Right ventricle myocardium superior (tissue), 1 donor: ENCODE results near the gene UBC. TPM values are rescaled to one million over a fixed set of nuclear protein-coding genes. Genes with fewer than 3 reads are reported as not detected.
"Not testable (repeated sequence)": the region's sequence is repeated elsewhere in the genome, so short reads cannot be mapped to it uniquely, and the experiment has no call there.

Source experiments
- ATAC-seq: fragments of 200-7000 bp; cut with Tn5 transposase; one replicate; pipeline ENCODE4 v1.9.1; 2020; ENCODE audit warnings: mild to moderate bottlenecking; ENCODE audit not compliant: poor library complexity
- DNase-seq: peaks from one replicate; pipeline ENCODE4 v3.0.0-alpha.2; 2020
- intact Hi-C: fragments of 100-400 bp; cut with DNase I; formaldehyde crosslinking; loops from one replicate; pipeline ENCODE4 v1.11.2; 2022
- total RNA-seq: library from RNA; stranded (reverse); fragmentation: NEBNext Ultra II Directional; extraction: Animal tissue kit (Norgen Biotek cat#: 25700); gene quantifications from one replicate; pipeline ENCODE4 v1.2.1, GENCODE V29; 2021
- donor health status: DM: no; HTN: yes; CAD: no; lungs with severe emphysema.

The UBC gene
- total RNA-seq, 1 donor from 2014 or later: 1,120 TPM

DNA sequence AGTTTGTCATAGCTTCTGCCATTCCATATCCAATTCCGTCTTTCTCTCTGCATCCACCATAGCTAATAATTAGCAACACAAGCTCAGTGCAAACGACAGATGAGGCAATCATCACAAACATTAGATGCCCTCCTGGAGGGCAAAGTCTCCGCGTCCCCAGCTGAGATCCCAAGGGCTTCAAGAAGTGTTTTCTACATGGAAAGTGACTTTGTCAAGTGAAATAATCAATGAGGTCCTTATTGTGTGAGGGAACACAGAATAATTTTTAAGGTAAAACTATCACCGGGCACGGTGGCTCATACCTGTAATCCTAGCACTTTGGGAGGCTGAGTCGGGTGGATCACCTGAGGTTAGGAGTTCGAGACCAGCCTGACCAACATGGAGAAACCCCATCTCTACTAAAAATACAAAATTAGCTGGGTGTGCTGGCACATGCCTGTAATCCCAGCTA lies 14.1 kb downstream of the UBC start:
- DNase-seq, ATAC-seq, intact Hi-C loops: not testable (repeated sequence)

DNA sequence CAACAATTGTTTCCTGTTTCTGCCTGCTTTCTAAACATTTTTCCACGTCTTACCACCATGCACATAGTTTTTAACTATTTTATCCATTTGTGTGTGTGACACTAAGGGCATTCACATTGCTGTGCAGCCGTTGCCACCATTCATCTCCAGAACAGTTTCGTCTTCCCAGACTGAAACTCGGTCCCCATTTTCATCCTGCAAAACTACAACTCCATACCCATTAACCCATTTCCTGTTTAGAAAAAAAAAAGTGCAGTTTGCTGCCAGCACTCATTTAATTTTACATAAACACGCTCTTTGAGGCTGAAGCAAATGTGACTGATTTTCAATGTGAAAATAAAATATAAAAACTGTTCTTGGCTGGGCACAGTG lies 15.5 kb downstream of the UBC start:
- intact Hi-C loops: no loop called here

DNA sequence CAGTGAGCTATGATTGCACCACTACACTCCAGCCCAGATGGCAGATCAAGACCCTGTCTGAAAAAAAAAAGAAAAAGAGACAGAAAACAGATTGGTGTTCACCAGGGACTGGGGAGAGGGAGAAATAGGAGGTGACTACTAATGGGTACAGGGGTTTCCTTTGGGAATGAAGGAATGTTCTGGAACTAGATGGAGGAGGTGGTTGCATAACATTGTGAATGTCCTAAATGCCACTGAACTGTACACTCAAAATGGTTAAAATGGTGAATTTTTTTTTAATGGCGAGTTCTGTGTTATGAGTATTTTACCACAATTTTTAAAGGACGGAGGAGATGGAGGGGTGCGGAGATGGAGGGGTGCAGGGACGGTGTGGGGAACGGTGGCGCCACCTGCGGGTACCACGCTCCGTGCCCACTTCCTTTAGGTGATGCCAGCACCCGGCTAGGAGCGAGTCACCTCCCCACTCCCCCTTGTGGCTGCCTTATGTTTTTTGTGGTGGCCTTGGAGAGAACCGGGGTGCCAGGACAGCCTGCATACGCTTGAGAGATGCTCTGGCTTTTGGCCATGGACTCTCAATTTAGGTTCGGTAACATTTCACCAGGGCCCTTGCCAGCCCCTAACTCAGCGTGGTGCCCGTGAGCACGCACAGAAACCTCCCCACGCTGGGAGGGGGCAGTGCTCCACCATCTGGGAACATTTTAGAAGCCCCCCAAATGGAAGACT lies 16.1 kb downstream of the UBC start:
- DNase-seq: peak; percentile 59
- intact Hi-C loops: no loop called here
- ATAC-seq: peak; percentile 76

More for the DNA sequence above, 15.5 kb downstream of the UBC start:
- DNase-seq (no peak), ATAC-seq (no peak)

DNA sequence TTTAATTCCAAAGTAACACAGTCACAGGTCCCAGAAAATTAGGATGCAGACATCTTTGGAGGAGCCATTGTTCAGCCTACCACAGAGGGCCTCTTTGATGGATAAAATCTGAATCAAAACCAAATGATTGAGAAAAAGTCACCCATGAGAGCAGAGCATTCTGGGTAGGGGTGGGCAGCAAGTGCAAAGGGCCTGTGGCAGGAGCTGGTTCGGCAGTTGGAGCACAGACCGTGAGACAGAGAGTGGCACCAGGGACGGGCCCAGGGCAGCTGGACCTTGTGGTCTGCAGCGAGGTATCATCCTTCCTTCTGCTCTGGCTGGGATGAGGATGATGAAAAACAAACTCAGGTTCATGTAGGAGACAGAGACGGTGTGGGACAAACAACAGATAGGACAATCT lies 18.0 kb downstream of the UBC start:
- intact Hi-C loops: no loop called here
- DNase-seq (no peak), ATAC-seq (no peak)

DNA sequence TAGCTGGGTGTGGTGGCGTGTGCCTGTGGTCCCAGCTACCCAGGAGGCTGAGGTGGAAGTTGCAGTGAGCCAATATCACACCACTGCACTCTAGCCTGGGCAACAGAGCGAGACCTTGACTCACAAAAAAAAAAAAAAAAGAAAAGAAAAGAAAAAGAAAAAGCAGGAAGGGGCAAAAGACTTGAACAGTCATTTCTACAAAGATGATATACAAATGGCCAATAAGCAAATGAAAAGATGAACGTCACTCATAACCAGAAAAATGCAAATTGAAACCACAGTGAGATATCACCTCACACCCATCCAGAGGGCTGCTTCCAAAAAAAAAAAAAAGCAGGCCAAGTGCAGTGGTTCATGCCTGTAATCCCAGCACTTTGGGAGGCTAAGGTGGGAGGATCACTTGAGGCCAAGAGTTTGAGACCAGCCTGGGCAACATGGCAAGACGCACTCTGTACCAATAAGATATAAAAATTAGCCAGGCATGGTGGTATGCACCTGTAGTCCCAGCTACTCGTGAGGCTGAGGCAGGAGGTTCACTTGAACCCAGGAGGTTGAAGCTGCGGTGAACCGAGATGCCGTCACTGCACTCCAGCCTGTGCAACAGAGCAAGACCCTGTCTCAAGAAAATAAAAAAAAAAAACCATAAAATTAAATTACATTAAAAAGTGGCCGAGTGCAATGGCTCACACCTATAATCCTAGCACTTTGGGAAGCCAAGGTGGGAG lies 20.5 kb downstream of the UBC start:
- ATAC-seq (no peak), DNase-seq (no peak)
- intact Hi-C loops: no loop called here

DNA sequence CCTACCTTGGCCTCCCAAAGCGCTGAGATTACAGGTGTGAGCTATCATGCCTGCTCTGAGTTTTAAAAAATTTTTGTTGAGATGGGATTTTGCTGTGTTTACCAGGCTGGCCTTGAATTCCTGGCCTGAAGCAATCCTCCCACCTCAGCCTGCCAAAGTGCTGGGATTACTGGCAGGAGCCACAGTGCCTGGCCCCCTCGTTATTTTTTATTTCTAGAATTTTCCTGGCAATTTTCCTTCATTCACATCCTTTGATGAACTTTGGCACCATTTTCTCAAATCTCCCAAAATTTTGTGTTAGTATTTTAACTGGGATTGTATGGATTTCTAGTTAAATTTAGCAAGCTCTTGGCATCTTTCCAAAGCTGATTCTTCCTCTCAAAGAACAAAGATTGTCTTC lies 26.2 kb downstream of the UBC start:
- ATAC-seq (no peak), DNase-seq (no peak)
- intact Hi-C loops: loop anchor here (10.0 kb wide), 1 partner anchor 853 kb away; no protein-coding TSS in a partner anchor

DNA sequence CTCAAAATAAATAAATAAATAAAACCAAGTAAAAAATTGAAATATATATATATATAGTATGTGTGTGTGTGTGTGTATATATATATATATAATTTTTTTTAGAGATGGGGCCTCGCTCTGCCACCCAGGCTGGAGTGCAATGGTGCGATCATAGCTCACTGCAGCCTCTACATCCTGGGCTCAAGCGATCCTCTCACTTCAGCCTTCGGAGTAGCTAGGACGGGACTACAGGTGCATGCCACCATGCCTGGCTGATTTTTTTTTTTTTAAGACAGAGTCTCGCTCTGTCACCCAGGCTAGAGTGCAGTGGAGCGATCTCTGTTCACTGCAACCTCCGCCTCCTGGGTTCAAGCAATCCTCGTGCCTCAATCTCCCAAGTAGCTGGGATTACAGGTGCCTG lies 26.7 kb downstream of the UBC start:
- ATAC-seq: not testable (repeated sequence)
- intact Hi-C loops: loop anchor here (10.0 kb wide), 1 partner anchor 853 kb away; no protein-coding TSS in a partner anchor

DNA sequence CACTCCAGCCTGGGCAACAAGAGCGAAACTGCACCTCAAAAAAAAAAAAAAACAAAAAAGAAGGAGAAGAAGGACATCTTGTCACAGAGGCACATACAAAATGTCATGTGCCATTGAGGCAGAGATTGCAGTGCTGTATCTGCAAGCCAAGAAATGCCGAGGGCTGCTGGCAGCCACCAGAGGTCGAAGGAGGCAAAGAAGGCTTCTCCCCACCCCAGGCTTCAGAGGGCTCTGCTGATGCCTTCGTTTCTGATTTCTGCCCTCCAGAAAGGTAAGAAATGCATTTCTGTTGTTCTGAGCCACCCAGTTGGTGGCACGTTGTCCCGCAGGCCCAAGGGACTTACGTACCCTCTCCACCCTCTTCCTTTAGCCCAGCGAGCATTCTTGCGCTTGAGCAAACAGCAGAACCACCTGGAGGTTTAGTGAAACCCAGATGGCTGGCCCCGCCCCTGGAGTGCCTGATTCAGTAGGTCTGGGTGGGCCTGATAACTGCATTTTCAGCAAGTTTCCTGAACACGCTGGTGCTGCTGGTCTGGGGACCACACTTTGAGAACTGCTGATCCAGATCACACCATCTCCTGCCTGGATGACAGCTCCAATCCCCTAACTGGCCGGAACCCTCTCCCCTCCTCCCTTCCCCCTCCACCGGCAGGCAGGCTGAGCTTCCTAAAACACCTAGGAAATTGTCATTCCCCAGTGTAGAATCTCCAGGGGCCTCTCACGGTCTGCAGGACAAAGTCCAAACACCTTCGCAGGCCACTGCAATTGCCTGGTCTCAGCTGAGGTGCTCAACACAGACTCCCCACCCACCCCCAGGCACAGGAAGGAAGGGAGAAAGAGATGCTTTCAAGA lies 29.6 kb downstream of the UBC start:
- DNase-seq: no peak
- intact Hi-C loops: loop anchor here (10.0 kb wide), 1 partner anchor 850 kb away; no protein-coding TSS in a partner anchor
- ATAC-seq: peak; percentile 46

More for the DNA sequence above, 26.7 kb downstream of the UBC start:
- DNase-seq: not testable (repeated sequence)

DNA sequence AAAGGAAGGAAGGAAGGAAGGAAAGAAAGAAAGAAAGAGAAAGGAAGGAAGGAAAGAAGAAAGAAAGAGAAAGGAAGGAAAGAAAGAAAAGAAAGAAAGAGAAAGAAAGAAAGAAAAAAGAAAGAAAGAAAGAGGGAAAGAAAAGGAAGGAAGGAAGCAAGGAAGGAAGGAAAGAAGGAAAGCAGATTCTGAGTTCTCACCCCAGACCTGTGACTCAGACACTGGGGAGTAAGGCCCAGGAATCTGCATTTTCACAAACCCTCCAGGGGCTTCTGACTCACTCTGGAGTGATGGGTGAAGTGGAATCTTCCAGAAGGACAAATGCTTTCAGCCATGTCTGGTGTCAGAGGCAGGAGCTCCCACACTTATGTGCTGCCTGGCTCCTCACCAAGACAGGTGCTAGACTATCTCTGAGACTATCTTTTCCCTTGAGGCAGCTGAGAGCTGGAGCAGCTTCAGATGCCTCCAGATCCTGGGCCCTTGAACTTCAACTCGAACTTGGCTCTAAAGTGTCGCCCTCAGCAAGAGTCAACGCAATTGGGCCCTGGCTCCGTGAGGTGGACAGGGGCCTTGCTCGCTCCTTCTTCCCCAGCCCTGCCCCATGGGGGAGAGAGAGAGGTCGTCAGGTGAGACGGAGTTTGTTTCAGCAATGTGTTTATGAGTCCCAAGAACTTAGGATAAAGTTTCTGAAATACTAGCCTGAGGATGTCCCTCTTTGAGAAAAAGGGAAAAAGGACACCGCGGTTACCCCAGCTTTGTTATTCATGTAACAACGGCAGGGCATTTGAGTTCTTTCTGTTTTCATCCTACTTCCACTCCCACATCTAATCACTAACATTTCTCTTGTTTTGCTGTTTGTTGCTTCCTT lies 31.0 kb downstream of the UBC start:
- intact Hi-C loops: loop anchor here (10.0 kb wide), 1 partner anchor 849 kb away; no protein-coding TSS in a partner anchor
- no peak for DNase-seq
- no peak for ATAC-seq

DNA sequence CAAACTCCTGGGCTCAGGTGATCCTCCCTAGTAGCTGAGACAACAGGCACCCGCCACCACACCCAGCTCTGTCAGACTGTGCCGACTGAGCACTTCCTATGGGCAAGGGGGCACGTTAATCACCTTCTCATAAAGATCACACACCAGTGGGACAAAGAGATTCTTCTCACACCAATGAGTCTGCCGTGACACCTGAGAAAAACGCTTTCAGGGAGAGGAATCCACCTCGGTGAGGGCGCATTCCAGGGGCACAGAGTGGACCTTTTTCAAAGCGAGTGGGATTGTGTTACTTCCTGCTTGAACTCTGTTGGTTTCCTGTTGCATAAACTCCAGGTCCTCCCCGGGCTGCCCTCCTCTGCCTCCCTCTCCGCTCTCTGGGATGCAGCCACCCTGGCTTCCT lies 33.3 kb downstream of the UBC start:
- ATAC-seq: no peak

DNA sequence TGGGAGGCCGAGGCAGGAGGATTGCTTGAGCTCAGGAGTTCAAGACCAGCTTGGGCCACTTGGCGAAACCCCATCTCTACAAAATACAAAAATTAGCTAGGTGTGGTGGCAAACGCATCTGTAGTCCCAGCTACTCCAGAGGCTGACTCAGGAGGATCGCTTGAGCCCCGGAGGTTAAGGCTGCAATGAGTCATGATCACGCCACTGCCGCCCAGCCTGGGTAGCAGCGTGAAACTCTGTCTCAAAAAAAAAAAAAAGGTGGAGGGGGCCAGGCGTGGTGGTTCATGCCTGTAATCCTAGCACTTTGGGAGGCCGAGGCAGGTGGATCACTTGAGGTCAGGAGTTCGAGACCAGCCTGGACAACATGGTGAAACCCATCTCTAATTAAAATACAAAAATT lies 34.1 kb downstream of the UBC start:
- intact Hi-C loops: loop anchor here (10.0 kb wide), 1 partner anchor 846 kb away; no protein-coding TSS in a partner anchor
- ATAC-seq, DNase-seq: not testable (repeated sequence)

More for the DNA sequence above, 33.3 kb downstream of the UBC start:
- intact Hi-C loops: loop anchor here (10.0 kb wide), 1 partner anchor 846 kb away; no protein-coding TSS in a partner anchor
- DNase-seq: no peak

DNA sequence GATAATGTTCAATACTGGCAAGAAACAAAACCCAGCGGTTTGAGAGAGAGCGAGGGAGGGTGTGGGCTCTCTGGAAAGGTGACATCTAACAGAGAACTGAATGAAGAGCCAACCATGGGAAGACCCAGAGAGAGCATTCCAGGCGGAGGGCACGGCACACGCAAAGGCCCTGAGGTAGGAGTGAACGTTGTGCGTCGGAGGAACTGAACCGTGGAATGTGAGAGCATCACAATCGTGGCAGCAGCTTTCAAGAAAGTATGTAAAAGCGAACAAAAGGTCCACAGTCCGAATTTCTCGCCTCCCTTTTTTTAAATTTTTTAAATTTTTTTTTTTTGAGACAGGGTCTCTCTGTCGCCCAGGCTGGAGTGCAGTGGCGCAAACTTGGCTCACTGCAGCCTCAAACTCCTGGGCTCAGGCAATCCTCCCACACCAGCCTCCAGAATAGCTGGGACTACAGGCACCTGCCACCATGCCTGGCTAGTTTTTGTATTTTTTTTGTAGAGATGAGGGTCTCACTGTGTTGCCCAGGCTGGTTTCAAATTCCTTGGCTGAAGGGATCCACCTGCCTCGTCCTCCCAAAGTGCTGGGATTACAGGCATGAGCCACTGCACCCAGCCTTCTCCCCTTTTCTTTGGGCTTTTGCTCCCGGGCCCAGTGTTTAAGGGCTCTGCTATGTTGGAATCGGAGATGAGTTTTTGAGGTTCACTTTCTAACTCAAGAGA lies 35.5 kb downstream of the UBC start:
- no peak for ATAC-seq
- intact Hi-C loops: no loop called here
- DNase-seq: no peak

DNA sequence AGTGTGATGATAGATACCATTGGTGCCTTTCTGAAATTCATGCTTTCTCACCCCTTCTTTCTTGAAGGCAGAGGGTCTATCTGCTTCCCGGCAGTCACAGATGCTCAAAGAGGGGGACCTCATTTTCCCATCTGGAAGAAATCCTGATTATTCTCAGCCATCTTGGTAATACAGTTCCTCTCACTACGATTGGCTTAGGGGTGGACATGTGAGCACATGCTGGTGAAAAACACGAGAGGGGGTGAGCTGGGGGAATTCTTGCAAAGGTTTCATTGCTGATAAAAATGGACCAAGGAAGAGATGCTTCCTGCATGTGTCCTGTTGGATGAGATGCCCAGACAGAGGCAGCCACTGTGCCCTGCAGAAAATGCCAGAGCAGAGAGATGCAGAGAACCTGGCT lies 37.0 kb downstream of the UBC start:
- no peak for ATAC-seq
- intact Hi-C loops: no loop called here
- DNase-seq: no peak

DNA sequence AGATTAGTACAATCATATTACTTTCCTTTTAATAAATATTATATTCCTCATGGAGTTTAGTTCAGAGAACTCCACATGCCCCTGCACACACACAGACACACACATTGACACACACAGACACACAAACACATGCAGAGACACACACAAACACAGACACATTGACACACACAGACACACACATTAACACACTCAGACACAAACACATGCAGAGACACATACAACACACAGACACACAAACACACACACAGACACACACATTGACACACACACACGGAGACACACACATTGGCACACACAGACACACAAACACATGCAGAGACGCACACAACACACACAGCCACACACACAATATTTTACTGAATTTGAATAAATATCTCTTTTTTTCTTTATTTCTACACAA lies 38.3 kb downstream of the UBC start:
- no peak for DNase-seq
- no peak for ATAC-seq
- intact Hi-C loops: no loop called here

DNA sequence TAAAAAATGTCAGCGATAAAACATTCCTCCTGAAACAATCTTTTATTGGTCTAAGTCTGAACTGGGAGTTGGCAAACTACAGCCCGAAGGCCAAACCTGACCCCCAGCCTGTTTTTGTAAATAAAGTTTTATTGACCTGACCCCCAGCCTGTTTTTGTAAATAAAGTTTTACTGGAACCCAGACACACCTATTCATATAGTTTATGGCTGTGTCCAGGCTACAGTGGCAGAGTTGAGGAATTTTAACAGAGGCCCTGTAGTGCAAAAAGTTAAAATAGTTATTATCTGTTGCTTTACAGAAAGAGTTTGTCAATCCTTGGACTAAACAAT lies 38.7 kb downstream of the UBC start:
- intact Hi-C loops: no loop called here
- DNase-seq (no peak), ATAC-seq (no peak)

DNA sequence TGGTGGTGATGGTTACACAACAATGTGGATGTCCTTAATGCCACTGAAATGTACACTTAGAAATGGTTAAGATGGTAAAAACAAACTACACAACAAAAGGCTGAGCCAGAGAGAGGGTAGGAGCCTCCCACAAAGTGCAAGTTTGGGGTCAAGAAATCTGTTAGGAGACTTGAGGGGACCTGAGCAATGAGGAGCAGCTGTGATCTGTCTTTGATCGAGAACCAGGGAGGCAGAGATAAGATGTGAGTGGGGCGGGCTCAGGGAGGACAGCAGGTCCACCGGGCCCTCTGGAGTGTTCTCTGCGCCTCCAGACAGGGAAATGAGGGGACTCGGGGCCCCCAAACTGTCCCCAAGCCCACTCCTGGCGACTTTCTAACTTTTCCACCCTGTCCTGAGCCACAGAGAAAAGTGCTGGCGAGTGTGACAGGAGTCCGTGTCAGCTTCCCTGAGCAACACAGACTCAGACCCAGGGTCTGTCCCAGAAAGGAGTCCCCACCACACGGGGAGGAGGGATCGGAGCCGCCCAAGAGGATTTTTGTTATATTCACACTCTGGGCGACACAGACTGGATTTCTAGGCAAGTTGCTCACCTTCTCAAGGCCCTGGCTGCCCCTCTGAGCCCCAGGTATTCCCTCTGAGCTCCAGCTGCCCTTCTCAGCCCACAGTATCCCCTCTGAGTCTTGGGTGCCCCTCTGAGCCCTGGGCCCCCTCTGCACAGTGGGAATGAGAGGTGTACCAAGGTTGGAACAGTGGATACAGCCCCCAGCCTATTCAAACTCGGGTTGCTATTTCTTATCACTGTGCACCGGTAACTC lies 39.3 kb downstream of the UBC start:
- DNase-seq (no peak), ATAC-seq (no peak)
- intact Hi-C loops: no loop called here

DNA sequence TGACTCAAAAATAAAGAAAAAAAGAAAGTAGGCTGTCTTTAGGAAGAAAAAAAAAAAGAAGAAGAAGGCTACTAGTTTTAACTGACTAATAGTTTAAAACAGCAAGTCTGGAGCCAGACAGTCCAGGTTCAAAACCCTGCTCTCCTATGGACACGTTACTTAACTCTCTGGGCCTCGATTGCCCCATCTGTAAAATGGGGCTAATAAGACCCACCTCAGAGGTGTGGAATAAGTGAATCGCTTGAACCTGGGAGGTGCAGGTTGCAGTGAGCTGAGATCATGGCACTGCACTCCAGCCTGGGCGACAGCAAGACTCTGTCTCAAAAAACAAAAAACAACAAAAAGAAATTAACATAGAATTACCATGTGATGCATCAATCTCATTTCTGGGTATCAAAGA lies 40.3 kb downstream of the UBC start:
- ATAC-seq (no peak), DNase-seq (no peak)
- intact Hi-C loops: no loop called here
